Colonic mucosa (tissue), 4 donors: ENCODE data around the gene FAAP20. TPM values are rescaled to one million over a fixed set of nuclear protein-coding genes. Genes with fewer than 3 reads are reported as not detected.

ENCODE experiments used
- DNase-seq: peaks from one replicate; pipeline ENCODE4 v3.0.0-alpha.2; 2020
- H3K27ac ChIP-seq: fragments of 200-600 bp; one replicate; pipeline ENCODE4 v1.8.0; 2021
- H3K27me3 ChIP-seq: fragments of 200-600 bp; one replicate; pipeline ENCODE4 v1.8.0; 2021
- H3K36me3 ChIP-seq: fragments of 200-600 bp; one replicate; pipeline ENCODE4 v1.8.0; 2021
- H3K4me1 ChIP-seq: fragments of 200-600 bp; one replicate; pipeline ENCODE4 v1.8.0; 2021; ENCODE audit warnings: mild to moderate bottlenecking
- H3K4me3 ChIP-seq: fragments of 200-600 bp; one replicate; pipeline ENCODE4 v1.8.0; 2021
- H3K9ac ChIP-seq, 2 donors: one replicate each; pipeline ENCODE4 v1.7.0; 2013; ENCODE audit warnings: control low read depth in 2 of 2, low read depth in 2 of 2, low read length in 2 of 2
- H3K9me3 ChIP-seq: fragments of 200-600 bp; one replicate; pipeline ENCODE4 v1.8.0; 2021
- intact Hi-C: fragments of 100-400 bp; cut with DNase I; formaldehyde crosslinking; loops from one replicate; pipeline ENCODE4 v1.14.1; 2022
- total RNA-seq, 2 donors: library from RNA; stranded (reverse); fragmentation: NEBNext Ultra II Directional in 1 of 2; extraction: Animal tissue kit (Norgen Biotek cat#: 25700) in 1 of 2; gene quantifications; one replicate each; pipeline ENCODE4 v1.2.1, GENCODE V29; 2021
- TF ChIP-seq, protein P1 (sequence below): fragments of 200-600 bp; IDR thresholded peaks from one replicate; pipeline ENCODE4 v1.8.0; 2022; ENCODE audit warnings: antibody characterized with exemption, mild to moderate bottlenecking
- donor health status: healthy.
- donor health status: DM: no; HTN: no; CAD: no.
- donor health status: DM: no; HTN: no; CAD: no.

The FAAP20 gene
- total RNA-seq, 2 donors from 2014 or later: 29.9 to 53.7 TPM

- DNase-seq: no peak
- Histone ChIP-seq H3K9me3 (no peaks in the 10 kb centered on the region), H3K4me1 (no peaks in the 10 kb centered on the region), H3K27ac (no peak overlapping the region), H3K27me3 (no peaks in the 10 kb centered on the region), H3K9ac (no peak overlapping the region), H3K36me3 (no peaks in the 10 kb centered on the region), H3K4me3 (no peak overlapping the region)
- TF ChIP-seq, protein P1, sequence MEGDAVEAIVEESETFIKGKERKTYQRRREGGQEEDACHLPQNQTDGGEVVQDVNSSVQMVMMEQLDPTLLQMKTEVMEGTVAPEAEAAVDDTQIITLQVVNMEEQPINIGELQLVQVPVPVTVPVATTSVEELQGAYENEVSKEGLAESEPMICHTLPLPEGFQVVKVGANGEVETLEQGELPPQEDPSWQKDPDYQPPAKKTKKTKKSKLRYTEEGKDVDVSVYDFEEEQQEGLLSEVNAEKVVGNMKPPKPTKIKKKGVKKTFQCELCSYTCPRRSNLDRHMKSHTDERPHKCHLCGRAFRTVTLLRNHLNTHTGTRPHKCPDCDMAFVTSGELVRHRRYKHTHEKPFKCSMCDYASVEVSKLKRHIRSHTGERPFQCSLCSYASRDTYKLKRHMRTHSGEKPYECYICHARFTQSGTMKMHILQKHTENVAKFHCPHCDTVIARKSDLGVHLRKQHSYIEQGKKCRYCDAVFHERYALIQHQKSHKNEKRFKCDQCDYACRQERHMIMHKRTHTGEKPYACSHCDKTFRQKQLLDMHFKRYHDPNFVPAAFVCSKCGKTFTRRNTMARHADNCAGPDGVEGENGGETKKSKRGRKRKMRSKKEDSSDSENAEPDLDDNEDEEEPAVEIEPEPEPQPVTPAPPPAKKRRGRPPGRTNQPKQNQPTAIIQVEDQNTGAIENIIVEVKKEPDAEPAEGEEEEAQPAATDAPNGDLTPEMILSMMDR: no peak
- intact Hi-C loops: loop anchor here (10.0 kb wide), 1 partner anchor 205 kb away; no protein-coding TSS in a partner anchor
Measured at GRCh38 chr1:2170211-2170610, 24.4 kb downstream of the FAAP20 start.

DNA sequence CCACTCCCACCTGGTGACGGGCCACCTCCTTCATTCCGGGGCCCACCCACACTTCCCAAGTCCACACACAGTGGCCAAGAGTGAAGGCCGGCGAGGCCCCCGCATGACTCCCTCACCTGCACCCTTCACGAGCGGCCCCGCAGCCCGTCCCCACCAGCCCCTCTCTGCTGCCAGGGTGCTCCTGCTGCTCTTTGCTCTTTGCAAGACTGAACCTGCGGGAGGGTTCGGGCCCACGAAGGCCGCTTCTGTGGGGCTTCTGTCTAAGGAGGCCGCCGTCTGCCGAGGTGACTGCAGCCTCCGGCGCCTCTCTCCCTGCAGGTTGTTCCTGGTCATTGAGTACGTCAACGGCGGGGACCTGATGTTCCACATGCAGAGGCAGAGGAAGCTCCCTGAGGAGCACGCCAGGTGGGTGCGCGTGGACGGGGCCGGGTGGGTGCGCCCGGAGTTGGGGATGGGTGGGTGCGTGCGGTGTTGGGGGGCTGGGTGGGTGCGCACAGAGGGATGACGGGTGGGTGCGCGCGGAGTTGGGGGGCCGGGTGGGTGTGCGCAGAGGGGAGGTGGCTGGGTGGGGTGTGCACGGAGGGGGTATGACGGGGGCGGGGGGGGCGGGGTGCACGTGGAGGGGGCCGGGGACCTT, 25.3 kb downstream of the FAAP20 start:
- no peaks in the 10 kb centered on the region for H3K9me3 ChIP-seq
- H3K27me3 ChIP-seq: no peaks in the 10 kb centered on the region
- no peaks in the 10 kb centered on the region for H3K36me3 ChIP-seq
- intact Hi-C loops: no loop called here
- no peaks in the 10 kb centered on the region for H3K4me1 ChIP-seq
- no peak for DNase-seq
- no peak overlapping the region for H3K9ac ChIP-seq
- TF ChIP-seq, protein P1: no peak
- no peak overlapping the region for H3K27ac ChIP-seq
- H3K4me3 ChIP-seq: no peak overlapping the region

DNA sequence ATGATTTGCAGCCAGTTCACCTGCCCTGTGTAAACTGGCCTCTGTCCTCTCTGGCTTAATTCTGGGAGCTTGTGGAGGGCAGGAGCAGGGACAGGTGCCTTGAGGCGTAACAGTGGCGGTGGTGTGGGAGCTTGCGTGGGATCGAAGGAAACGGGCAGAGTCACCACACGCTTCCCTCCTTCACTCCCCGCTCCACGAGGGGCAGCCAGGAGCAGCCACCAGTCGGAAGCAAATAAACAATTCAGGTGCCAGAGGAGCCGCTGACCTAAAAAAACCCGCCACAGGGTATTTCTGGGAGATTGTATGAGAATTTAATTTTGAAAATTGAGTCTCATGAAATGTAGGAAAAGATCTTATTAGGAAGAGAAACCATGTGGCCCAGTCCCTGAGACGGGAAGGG, 26.0 kb downstream of the FAAP20 start:
- no peak for DNase-seq
- intact Hi-C loops: no loop called here
- H3K9ac ChIP-seq: no peak overlapping the region
- no peaks in the 10 kb centered on the region for H3K36me3 ChIP-seq
- H3K9me3 ChIP-seq: no peaks in the 10 kb centered on the region
- TF ChIP-seq, protein P1: no peak
- no peaks in the 10 kb centered on the region for H3K27me3 ChIP-seq
- no peak overlapping the region for H3K4me3 ChIP-seq
- no peak overlapping the region for H3K27ac ChIP-seq
- H3K4me1 ChIP-seq: no peaks in the 10 kb centered on the region

- no peaks in the 10 kb centered on the region for H3K4me1 ChIP-seq
- no peak overlapping the region for H3K27ac ChIP-seq
- no peaks in the 10 kb centered on the region for H3K36me3 ChIP-seq
- intact Hi-C loops: no loop called here
- DNase-seq: no peak
- TF ChIP-seq, protein P1: no peak
- no peaks in the 10 kb centered on the region for H3K9me3 ChIP-seq
- no peak overlapping the region for H3K9ac ChIP-seq
- H3K27me3 ChIP-seq: no peaks in the 10 kb centered on the region
- no peak overlapping the region for H3K4me3 ChIP-seq
Measured at GRCh38 chr1:2168090-2168489, 26.5 kb downstream of the FAAP20 start.

DNA sequence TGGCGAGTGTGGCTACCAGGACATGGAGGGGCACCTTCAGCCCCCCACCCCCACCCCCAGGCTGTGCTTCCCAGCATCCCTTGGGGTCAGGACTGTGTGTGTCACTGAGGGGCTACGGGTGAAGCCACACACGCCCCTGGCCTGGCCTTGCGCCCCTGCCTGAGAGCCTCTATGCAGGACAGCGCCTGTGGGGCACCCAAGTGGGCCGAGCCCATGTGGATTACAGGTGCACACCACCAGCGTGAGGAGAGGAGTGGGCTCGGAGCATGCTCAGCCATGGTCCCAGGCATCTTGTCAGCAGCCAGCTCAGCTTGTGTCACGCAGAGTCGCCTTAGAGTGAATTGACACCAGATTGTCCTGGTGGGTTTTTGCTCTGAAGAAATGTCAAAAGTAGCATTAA, 27.9 kb downstream of the FAAP20 start:
- no peaks in the 10 kb centered on the region for H3K27me3 ChIP-seq
- H3K4me3 ChIP-seq: no peak overlapping the region
- intact Hi-C loops: no loop called here
- no peak overlapping the region for H3K9ac ChIP-seq
- H3K9me3 ChIP-seq: no peaks in the 10 kb centered on the region
- DNase-seq: no peak
- H3K27ac ChIP-seq: no peak overlapping the region
- no peaks in the 10 kb centered on the region for H3K36me3 ChIP-seq
- H3K4me1 ChIP-seq: no peaks in the 10 kb centered on the region
- TF ChIP-seq, protein P1: no peak
